Activated CD8-positive, alpha-beta memory T cell treated with anti-CD3 and anti-CD28 coated beads for 48 hours (primary cell): ENCODE data around the gene GLT8D2.

Experiments used
- DNase-seq, 3 experiments: peaks; one replicate each; pipeline ENCODE4 v3.0.0-alpha.2; 2020; ENCODE audit warnings: low read depth in 2 of 3, low spot score in 2 of 3

The GLT8D2 gene

DNA sequence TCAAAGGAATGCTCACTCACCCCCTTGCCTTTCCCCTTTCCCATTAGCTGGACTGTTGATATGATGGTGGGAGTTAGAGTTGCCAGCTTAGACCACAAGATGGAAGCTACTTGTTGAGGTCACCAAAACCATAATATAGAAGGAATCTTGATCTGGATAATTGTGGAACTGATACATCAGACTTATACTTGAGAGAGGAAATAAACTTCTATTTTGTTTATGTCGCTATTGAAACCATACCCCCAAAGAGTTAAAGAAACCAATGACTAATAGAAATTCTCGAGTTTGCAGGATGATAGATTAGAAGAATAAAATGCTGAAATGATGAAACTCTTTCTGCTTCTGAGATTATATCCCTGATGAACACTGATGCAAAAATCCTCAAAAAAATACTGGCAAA lies 46.4 kb downstream of the GLT8D2 start:
- DNase-seq = no peak

- DNase-seq = no peak
Measured at GRCh38 chr12:104002686-104003085, 47.3 kb downstream of the GLT8D2 start.

DNA sequence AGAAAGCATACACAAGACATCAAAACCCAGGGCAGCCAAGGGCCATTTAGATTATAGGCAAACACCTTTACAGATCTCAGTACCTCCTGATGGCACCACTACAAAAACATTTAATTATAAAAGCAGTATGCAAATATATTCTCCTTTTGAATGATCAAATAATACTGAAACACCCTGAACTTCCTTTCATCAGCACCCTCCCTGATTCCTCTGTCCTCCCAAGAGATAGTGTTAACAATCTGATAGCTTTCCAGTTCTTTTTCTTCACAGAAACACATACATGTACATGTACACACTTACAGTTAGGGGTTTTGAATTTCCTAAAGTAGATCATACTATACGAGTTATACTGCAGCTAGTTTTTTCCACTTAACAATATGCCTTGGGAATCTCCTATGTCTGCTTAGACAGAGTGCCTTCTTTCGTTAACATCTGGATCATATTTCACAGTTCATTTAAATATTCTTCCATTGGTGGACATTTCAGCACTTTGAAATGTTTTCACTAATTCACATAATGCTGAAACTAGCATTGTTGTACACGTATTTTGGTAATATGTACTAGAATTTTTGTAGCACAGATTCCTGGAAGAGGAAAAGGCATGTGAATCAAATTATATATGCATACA lies 49.1 kb downstream of the GLT8D2 start:
- no peak for DNase-seq

- no peak for DNase-seq
Measured at GRCh38 chr12:103998976-103999375, 51.0 kb downstream of the GLT8D2 start.

- no peak for DNase-seq
Measured at GRCh38 chr12:103997286-103997900, 52.6 kb downstream of the GLT8D2 start.

- no peak for DNase-seq
Measured at GRCh38 chr12:103996595-103996994, 53.4 kb downstream of the GLT8D2 start.

- DNase-seq = no peak
Measured at GRCh38 chr12:103994235-103994634, 55.8 kb downstream of the GLT8D2 start.

- no peak for DNase-seq
Measured at GRCh38 chr12:103986829-103987228, 63.2 kb downstream of the GLT8D2 start.

GRCh38 chr12:103978384-103978982 lies 71.5 kb downstream of the GLT8D2 start:
- DNase-seq = no peak

DNA sequence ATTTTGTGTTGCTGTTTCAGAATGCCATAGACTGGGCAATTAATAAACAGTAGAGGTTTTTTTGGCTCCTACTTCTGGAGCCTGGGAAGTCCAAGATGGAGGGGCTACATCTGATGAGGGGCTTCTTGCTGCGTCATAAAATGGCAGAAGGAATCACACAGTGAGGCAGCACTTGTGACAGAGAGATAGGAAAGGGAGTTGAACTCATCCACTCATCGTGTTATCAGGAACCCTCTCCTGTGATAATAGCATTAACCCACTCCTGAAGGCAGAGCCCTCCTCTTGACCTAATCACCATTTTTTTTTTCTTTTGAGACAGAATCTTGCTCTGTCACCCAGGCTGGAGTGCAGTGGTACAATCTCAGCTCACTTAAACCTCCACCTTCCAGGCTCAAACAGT lies 74.6 kb downstream of the GLT8D2 start:
- DNase-seq = no peak

GRCh38 chr12:103973909-103974308 lies 76.1 kb downstream of the GLT8D2 start:
- no peak for DNase-seq

GRCh38 chr12:103969391-103969790 lies 80.6 kb downstream of the GLT8D2 start:
- no peak for DNase-seq

DNA sequence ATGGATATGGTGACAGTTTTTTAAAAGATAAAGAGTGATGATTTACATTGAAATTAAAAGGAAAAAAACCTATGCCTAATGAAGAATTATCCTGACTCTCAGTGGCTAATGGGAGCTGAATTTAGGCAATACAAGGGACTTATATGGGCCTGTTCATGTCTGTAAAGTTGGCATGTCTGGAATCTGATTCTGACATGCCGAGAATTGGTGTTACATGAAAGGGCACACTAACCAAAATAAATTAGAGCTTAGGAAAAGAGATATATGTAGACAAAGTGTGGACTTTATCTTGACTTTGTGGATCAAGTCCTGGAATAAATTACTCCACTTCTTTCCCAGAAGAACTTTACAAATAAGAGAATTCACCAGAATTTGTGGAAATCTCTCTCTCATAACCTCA lies 83.3 kb downstream of the GLT8D2 start:
- no peak for DNase-seq

DNA sequence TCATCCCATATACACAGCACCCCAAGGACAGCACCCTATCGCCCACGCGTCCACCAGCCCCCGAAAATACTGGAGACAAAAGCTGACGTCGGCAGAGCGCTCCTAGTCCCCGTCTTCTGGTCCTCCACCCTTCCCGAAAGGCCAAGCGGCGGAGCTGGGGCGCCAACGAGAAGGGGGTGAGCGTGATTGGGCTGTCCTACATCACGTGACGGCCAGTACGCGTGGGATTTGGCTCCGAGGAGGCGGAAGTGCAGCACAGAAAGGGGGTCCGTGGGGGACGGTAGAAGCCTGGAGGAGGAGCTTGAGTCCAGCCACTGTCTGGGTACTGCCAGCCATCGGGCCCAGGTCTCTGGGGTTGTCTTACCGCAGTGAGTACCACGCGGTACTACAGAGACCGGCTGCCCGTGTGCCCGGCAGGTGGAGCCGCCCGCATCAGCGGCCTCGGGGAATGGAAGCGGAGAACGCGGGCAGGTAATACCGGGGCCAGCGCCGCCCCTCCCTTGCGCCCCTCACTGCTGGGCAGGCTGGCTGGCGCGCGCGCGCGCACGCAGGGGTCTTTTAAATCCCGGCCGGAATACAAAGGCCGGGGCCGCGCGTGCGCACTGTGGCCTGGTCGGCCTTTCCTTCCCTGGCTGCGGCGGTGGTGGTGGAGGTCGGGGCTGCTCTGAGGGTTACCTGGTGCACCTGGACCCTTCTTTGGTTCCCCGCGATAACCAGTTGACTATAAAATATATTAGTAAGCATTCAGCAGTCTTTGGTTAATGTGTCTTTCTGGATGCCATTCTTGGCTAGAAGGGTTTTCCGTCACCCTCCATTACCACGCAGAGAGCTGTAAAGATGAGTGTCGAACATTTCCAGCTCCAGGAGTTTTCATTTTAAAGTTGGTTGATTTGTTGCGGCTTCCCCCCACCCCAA lies 84.1 kb downstream of the GLT8D2 start, which contains the start of gene TDG:
Gene TDG, plus strand, starts transcription at position 283 of the 915 bp plus-strand sequence. Its CDS starts 166 bp downstream, at position 449.
- DNase-seq = peak; percentile 86 to 94 (median 91)

DNA sequence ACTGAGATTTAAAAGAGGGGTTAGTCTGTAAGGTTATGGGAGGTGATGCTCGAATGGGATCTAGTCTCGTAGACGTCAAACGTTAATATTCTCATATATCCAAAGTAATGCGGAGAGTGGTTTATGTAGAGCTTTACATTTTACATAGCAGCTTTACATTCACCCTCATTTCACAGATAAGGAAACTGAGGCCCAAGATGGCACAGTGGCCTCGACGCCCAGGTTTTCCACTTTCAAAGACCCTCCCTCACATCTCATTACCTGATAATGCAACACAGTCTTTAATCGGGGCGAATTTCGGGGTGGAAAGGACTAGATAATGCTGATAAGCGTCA lies 84.8 kb downstream of the GLT8D2 start:
- DNase-seq = no peak

- DNase-seq = no peak
Measured at GRCh38 chr12:103964805-103965204, 85.2 kb downstream of the GLT8D2 start.

- DNase-seq = no peak
Measured at GRCh38 chr12:103962493-103962892, 87.5 kb downstream of the GLT8D2 start.

DNA sequence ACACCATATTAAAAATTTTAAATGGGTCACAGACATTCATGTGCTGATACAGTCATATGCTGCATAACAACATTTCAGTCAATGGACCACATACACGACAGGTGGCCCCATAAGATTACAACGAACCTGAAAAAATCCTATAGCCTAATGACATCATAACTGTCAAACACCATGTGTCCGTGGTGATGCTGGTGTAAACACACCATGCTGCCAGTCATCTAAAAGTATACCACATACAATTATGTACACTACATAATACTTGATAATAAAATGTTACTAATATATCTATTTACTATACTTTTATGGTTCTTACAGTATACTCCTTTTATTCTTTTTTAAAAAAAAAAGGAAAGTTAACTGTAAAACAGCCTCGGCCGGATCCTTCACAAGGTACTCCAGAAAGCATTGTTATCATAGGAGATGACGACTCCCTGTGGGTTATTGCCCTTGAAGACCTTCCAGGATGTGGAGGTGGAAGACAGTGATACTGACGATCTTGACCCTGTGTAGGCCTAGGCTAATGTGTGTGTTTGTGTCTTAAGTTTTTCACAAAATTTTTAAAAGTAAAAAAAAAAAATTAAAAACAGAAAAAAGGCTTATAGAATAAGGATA lies 89.3 kb downstream of the GLT8D2 start:
- DNase-seq = no peak

- DNase-seq = no peak
Measured at GRCh38 chr12:103958621-103959020, 91.4 kb downstream of the GLT8D2 start.

GRCh38 chr12:103957865-103958388 lies 92.1 kb downstream of the GLT8D2 start:
- DNase-seq = no peak

DNA sequence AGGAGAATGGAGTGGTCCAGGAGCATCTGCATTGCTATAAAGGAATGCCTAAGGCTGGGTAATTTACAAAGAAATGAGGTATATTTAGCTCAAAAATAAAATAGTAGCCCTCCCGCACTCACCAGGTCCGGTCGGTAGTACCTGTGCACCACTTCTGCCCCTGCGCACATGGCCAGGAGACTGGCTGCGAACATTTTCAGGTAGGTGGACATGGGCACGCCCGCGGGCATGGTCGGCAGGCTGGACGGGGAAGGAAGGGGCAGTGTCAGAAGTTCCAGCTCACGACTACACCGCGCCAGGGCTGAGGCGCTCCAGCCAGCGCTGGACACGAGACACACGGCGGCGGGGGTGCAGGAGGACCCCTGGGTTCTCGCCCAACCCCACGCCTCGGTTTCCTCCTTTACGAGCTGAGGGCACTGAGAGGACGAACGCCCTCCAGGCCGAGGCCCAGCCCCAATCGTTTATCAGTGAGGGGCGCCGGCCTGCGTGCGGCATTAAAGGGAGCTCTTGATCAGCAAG lies 93.4 kb downstream of the GLT8D2 start:
- DNase-seq = no peak
